ENCODE results near the gene CELA3A. TPM values are rescaled to one million over a fixed set of nuclear protein-coding genes. Genes with fewer than 3 reads are reported as not detected.

The CELA3A gene
- total and polyA plus RNA-seq, 2 of the 13 experiments (the other 11 are each of a cell fraction or from before 2014, with no cell fraction given) = 0.09 TPM; not detected in 1

- TF ChIP-seq HNF4A (CRISPR knock-in tag; IDR thresholded peaks at IDR 0.05) (peak; percentile 14), SALL1 (CRISPR knock-in tag; IDR thresholded peaks at IDR 0.05) (peak; percentile 66; the same call in 1 of the 2 replicates), HNRNPLL (IDR thresholded peaks at IDR 0.05; ENCODE audit: low read depth, low read length, poor library complexity, severe bottlenecking) (peak; percentile 46), FIP1L1 (IDR thresholded peaks at IDR 0.05; ENCODE audit: borderline replicate concordance, insufficient read depth, low read depth, low read length) (no peak), ZNF530 (CRISPR knock-in tag; IDR thresholded peaks at IDR 0.05; ENCODE audit: low read depth) (no peak), ZNF784 (CRISPR knock-in tag; IDR thresholded peaks at IDR 0.05; ENCODE audit: borderline replicate concordance) (peak; percentile 70; the same call in 1 of the 2 replicates), ZNF335 (CRISPR knock-in tag; IDR thresholded peaks at IDR 0.05) (peak; percentile 73; the same call in 1 of the 2 replicates), DNMT3B (CRISPR knock-in tag; conservative IDR thresholded peaks at IDR 0.05) (no peak; the same call in 1 of the 2 replicates), ZNF431 (CRISPR knock-in tag; IDR thresholded peaks at IDR 0.05; ENCODE audit: borderline replicate concordance, low read depth) (no peak), ELF1 (CRISPR knock-in tag; IDR thresholded peaks at IDR 0.05) (peak; percentile 87), POGZ (CRISPR knock-in tag; IDR thresholded peaks at IDR 0.05) (peak; percentile 52), SP5 (CRISPR knock-in tag; IDR thresholded peaks at IDR 0.05; ENCODE audit: borderline replicate concordance, low read depth) (peak; percentile 66; the same call in 1 of the 2 replicates), MIXL1 (CRISPR knock-in tag; IDR thresholded peaks at IDR 0.05) (no peak), ZNF503 (CRISPR knock-in tag; IDR thresholded peaks at IDR 0.05) (0 out of 2 replicates have a peak, but pooled peaks have one; percentile 53), ZNF235 (CRISPR knock-in tag; IDR thresholded peaks at IDR 0.05; ENCODE audit: borderline replicate concordance) (no peak), KLF16 (CRISPR knock-in tag; IDR thresholded peaks at IDR 0.05) (peak; percentile 37 to 65; a peak in 1 of 4 replicates), ZNF720 (CRISPR knock-in tag; IDR thresholded peaks at IDR 0.05) (no peak), ZNF619 (CRISPR knock-in tag; IDR thresholded peaks at IDR 0.05) (peak; percentile 78), MEF2D (CRISPR knock-in tag; IDR thresholded peaks at IDR 0.05) (peak; percentile 68), ZNF589 (CRISPR knock-in tag; conservative IDR thresholded peaks at IDR 0.05) (peak; percentile 81; the same call in 1 of the 2 replicates), ZNF781 (CRISPR knock-in tag; IDR thresholded peaks at IDR 0.05; ENCODE audit: borderline replicate concordance, not compliant biosample characterization) (peak; percentile 97), NCOA1 (CRISPR knock-in tag; IDR thresholded peaks at IDR 0.05) (peak; percentile 89; the same call in 1 of the 2 replicates), HNRNPL (IDR thresholded peaks at IDR 0.05; ENCODE audit: low read depth, low read length) (no peak), MXI1 (IDR thresholded peaks at IDR 0.05; ENCODE audit: borderline replicate concordance, low read depth, low read length) (peak; percentile 53; the same call in 1 of the 3 replicates), SALL2 (CRISPR knock-in tag; IDR thresholded peaks at IDR 0.05) (no peak; the same call in 1 of the 2 replicates), NFRKB (IDR thresholded peaks at IDR 0.05) (no peak), REXO4 (CRISPR knock-in tag; IDR thresholded peaks at IDR 0.05; ENCODE audit: borderline replicate concordance) (no peak)
Measured at GRCh38 chr1:22025368-22026155, 24.1 kb downstream of the CELA3A start (continued).
